HCT116 (cell line): ENCODE results near the gene DPF1.

Source experiments
- EZH2 ChIP-seq: fragments of 200-600 bp; sonication (generic); IDR thresholded peaks from 2 replicates; pipeline ENCODE4 v1.6.1; 2017; ENCODE audit warnings: antibody characterized with exemption, mixed run types
- EZH2phosphoT487 ChIP-seq: fragments of 200-600 bp; IDR thresholded peaks from 2 replicates; pipeline ENCODE4 v1.6.1; 2018; ENCODE audit warnings: antibody characterized with exemption, borderline replicate concordance
- JUND ChIP-seq: IDR thresholded peaks from 2 replicates; pipeline ENCODE4 v1.6.1; 2012
- POLR2A ChIP-seq: IDR thresholded peaks from 2 replicates; pipeline ENCODE4 v1.7.0; 2011; ENCODE audit warnings: borderline replicate concordance; ENCODE audit not compliant: insufficient read depth, insufficient read length; ENCODE audit errors: extremely low read depth
- POLR2AphosphoS5 ChIP-seq: IDR thresholded peaks from 2 replicates; pipeline ENCODE4 v1.6.1; 2011; ENCODE audit warnings: mild to moderate bottlenecking, low read depth, low read length, moderate library complexity
- SRF ChIP-seq: IDR thresholded peaks from 2 replicates; pipeline ENCODE4 v1.6.1; 2012; ENCODE audit warnings: low read depth
- YY1 ChIP-seq: IDR thresholded peaks from 2 replicates; pipeline ENCODE4 v1.6.1; 2011; ENCODE audit warnings: low read length, low read depth, moderate library complexity, mild to moderate bottlenecking; ENCODE audit not compliant: insufficient replicate concordance; ENCODE audit errors: extremely low read depth
- ZFX ChIP-seq: fragments of 450-650 bp; IDR thresholded peaks from 2 replicates; pipeline ENCODE4 v1.6.1; 2017
- ZNF274 ChIP-seq: fragments of 200-500 bp; sonication (Bioruptor generic); IDR thresholded peaks from 2 replicates; pipeline ENCODE4 v1.6.1; 2014; ENCODE audit warnings: mild to moderate bottlenecking, low read depth, low read length, inconsistent platforms
- TF ChIP-seq, protein P1 (sequence below), 3 experiments: fragments of 200-600 bp in 1 of 3; sonication (generic) in 1 of 3; IDR thresholded peaks in 2 of 3; conservative IDR thresholded peaks in 1 of 3; 2 replicates each; pipeline ENCODE4 v1.5.1; 2012 to 2017; ENCODE audit warnings: low read depth in 2 of 3, low read length in 2 of 3, antibody characterized with exemption in 1 of 3, borderline replicate concordance in 1 of 3, control low read depth in 1 of 3, mild to moderate bottlenecking in 1 of 3, mixed read lengths in 1 of 3, mixed run types in 1 of 3, moderate library complexity in 1 of 3; ENCODE audit not compliant: insufficient read depth in 1 of 3
- TF ChIP-seq, protein P2 (sequence below): IDR thresholded peaks from 2 replicates; pipeline ENCODE4 v1.6.1; 2012; ENCODE audit warnings: low read depth
- TF ChIP-seq, protein P3 (sequence below): IDR thresholded peaks from 2 replicates; pipeline ENCODE4 v1.6.1; 2012

DNA sequence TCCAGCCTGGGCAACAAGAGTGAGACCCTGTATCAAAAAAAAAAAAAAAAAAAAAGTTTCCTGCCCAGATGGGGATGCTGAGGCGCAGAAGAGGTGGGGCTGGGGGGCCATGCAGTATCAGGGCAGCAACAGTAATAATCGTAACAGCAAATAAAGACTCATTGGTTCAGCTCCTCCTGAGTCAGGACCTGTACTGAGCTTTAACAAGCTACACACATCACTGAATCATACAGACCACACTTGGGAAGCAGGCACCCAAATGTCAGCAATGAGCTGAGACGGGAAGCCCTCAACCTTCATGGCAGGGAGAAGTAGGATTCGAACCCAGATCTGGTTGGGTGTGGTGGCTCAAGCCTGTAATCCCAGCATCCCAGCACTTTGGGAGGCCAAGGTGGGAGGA lies 10.6 kb upstream of the DPF1 start:
- TF ChIP-seq, protein P1, sequence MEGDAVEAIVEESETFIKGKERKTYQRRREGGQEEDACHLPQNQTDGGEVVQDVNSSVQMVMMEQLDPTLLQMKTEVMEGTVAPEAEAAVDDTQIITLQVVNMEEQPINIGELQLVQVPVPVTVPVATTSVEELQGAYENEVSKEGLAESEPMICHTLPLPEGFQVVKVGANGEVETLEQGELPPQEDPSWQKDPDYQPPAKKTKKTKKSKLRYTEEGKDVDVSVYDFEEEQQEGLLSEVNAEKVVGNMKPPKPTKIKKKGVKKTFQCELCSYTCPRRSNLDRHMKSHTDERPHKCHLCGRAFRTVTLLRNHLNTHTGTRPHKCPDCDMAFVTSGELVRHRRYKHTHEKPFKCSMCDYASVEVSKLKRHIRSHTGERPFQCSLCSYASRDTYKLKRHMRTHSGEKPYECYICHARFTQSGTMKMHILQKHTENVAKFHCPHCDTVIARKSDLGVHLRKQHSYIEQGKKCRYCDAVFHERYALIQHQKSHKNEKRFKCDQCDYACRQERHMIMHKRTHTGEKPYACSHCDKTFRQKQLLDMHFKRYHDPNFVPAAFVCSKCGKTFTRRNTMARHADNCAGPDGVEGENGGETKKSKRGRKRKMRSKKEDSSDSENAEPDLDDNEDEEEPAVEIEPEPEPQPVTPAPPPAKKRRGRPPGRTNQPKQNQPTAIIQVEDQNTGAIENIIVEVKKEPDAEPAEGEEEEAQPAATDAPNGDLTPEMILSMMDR (IDR thresholded peaks at IDR 0.05 in 2 of 3, conservative IDR thresholded peaks at IDR 0.05 in 1 of 3; ENCODE audit: borderline replicate concordance in 1 of 3, insufficient read depth in 1 of 3, low read depth in 2 of 3, low read length in 2 of 3): no peak
- TF ChIP-seq, protein P2, sequence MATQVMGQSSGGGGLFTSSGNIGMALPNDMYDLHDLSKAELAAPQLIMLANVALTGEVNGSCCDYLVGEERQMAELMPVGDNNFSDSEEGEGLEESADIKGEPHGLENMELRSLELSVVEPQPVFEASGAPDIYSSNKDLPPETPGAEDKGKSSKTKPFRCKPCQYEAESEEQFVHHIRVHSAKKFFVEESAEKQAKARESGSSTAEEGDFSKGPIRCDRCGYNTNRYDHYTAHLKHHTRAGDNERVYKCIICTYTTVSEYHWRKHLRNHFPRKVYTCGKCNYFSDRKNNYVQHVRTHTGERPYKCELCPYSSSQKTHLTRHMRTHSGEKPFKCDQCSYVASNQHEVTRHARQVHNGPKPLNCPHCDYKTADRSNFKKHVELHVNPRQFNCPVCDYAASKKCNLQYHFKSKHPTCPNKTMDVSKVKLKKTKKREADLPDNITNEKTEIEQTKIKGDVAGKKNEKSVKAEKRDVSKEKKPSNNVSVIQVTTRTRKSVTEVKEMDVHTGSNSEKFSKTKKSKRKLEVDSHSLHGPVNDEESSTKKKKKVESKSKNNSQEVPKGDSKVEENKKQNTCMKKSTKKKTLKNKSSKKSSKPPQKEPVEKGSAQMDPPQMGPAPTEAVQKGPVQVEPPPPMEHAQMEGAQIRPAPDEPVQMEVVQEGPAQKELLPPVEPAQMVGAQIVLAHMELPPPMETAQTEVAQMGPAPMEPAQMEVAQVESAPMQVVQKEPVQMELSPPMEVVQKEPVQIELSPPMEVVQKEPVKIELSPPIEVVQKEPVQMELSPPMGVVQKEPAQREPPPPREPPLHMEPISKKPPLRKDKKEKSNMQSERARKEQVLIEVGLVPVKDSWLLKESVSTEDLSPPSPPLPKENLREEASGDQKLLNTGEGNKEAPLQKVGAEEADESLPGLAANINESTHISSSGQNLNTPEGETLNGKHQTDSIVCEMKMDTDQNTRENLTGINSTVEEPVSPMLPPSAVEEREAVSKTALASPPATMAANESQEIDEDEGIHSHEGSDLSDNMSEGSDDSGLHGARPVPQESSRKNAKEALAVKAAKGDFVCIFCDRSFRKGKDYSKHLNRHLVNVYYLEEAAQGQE: no peak
- TF ChIP-seq, protein P3, sequence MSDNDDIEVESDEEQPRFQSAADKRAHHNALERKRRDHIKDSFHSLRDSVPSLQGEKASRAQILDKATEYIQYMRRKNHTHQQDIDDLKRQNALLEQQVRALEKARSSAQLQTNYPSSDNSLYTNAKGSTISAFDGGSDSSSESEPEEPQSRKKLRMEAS: no peak
- TF ChIP-seq POLR2A (no peak), ZFX (no peak), POLR2AphosphoS5 (no peak), EZH2phosphoT487 (no peak), EZH2 (no peak), JUND (no peak), YY1 (no peak), ZNF274 (no peak), SRF (no peak)
